ENCODE data around the gene DIP2C. TPM values are rescaled to one million over a fixed set of nuclear protein-coding genes. Genes with fewer than 3 reads are reported as not detected.

Gene DIP2C
- total RNA-seq, 1 donor from 2014 or later: 18.4 TPM

GRCh38 chr10:278707-279106 lies 410.8 kb downstream of the DIP2C start:
- H3K27ac ChIP-seq: no peak overlapping the region
- H3K36me3 ChIP-seq: peaks cover 0 to 41% of the 10 kb centered on the region in 2 donors
- no peak for TF ChIP-seq CTCF (IDR thresholded peaks at IDR 0.05)
- TF ChIP-seq POLR2AphosphoS5 (IDR thresholded peaks at IDR 0.05; ENCODE audit: insufficient read depth in 1 of 2, low read depth in 1 of 2): no peak
- TF ChIP-seq POLR2A (IDR thresholded peaks at IDR 0.05): no peak
- no peak overlapping the region for H3K4me3 ChIP-seq
- DNase-seq (ENCODE audit: extremely low spot score in 2 of 2): no peak
- H3K4me1 ChIP-seq: no peaks in the 10 kb centered on the region
- intact Hi-C loops (cut with DNase I): loop anchor here (5.0 kb wide), 1 partner anchor 489 kb away; no protein-coding TSS in a partner anchor
- H3K27me3 ChIP-seq: no peaks in the 10 kb centered on the region
- H3K9me3 ChIP-seq: no peaks in the 10 kb centered on the region

GRCh38 chr10:277963-278362 lies 411.5 kb downstream of the DIP2C start:
- intact Hi-C loops (cut with DNase I): loop anchor here (5.0 kb wide), 1 partner anchor 489 kb away; no protein-coding TSS in a partner anchor
- TF ChIP-seq POLR2AphosphoS5 (IDR thresholded peaks at IDR 0.05; ENCODE audit: insufficient read depth in 1 of 2, low read depth in 1 of 2) (no peak), POLR2A (IDR thresholded peaks at IDR 0.05) (no peak), CTCF (IDR thresholded peaks at IDR 0.05) (no peak)
- Histone ChIP-seq H3K36me3 (peaks cover 0 to 38% of the 10 kb centered on the region in 2 donors), H3K27me3 (no peaks in the 10 kb centered on the region), H3K9me3 (no peaks in the 10 kb centered on the region), H3K4me3 (no peak overlapping the region), H3K4me1 (no peaks in the 10 kb centered on the region), H3K27ac (no peak overlapping the region)
- no peak for DNase-seq (ENCODE audit: extremely low spot score in 2 of 2)

GRCh38 chr10:275680-276079 lies 413.8 kb downstream of the DIP2C start:
- TF ChIP-seq POLR2A (IDR thresholded peaks at IDR 0.05): no peak
- TF ChIP-seq POLR2AphosphoS5 (IDR thresholded peaks at IDR 0.05; ENCODE audit: insufficient read depth in 1 of 2, low read depth in 1 of 2): no peak
- no peak for TF ChIP-seq CTCF (IDR thresholded peaks at IDR 0.05)
- no peak for DNase-seq (ENCODE audit: extremely low spot score in 2 of 2)
- no peaks in the 10 kb centered on the region for H3K4me1 ChIP-seq
- intact Hi-C loops (cut with DNase I): loop anchor here (5.0 kb wide), 1 partner anchor 492 kb away; no protein-coding TSS in a partner anchor
- H3K27me3 ChIP-seq: no peaks in the 10 kb centered on the region
- H3K27ac ChIP-seq: no peak overlapping the region
- H3K36me3 ChIP-seq: peaks cover 0 to 17% of the 10 kb centered on the region in 2 donors
- H3K9me3 ChIP-seq: no peaks in the 10 kb centered on the region
- no peak overlapping the region for H3K4me3 ChIP-seq

GRCh38 chr10:274866-275265 lies 414.6 kb downstream of the DIP2C start:
- DNase-seq (ENCODE audit: extremely low spot score in 2 of 2): no peak
- intact Hi-C loops (cut with DNase I): loop anchor here (5.0 kb wide), 1 partner anchor 492 kb away; no protein-coding TSS in a partner anchor
- no peaks in the 10 kb centered on the region for H3K9me3 ChIP-seq
- no peaks in the 10 kb centered on the region for H3K4me1 ChIP-seq
- peaks cover 0 to 13% of the 10 kb centered on the region in 2 donors for H3K36me3 ChIP-seq
- TF ChIP-seq POLR2AphosphoS5 (IDR thresholded peaks at IDR 0.05; ENCODE audit: insufficient read depth in 1 of 2, low read depth in 1 of 2) (no peak), CTCF (IDR thresholded peaks at IDR 0.05) (no peak), POLR2A (IDR thresholded peaks at IDR 0.05) (no peak)
- H3K27me3 ChIP-seq: no peaks in the 10 kb centered on the region
- no peak overlapping the region for H3K27ac ChIP-seq
- H3K4me3 ChIP-seq: no peak overlapping the region

GRCh38 chr10:273088-273487 lies 416.4 kb downstream of the DIP2C start:
- Histone ChIP-seq H3K27ac (no peak overlapping the region), H3K9me3 (no peaks in the 10 kb centered on the region), H3K4me3 (no peak overlapping the region), H3K36me3 (peaks cover 0 to 10% of the 10 kb centered on the region in 2 donors), H3K4me1 (no peaks in the 10 kb centered on the region), H3K27me3 (no peaks in the 10 kb centered on the region)
- DNase-seq (ENCODE audit: extremely low spot score in 2 of 2): no peak
- intact Hi-C loops (cut with DNase I): no loop called here
- TF ChIP-seq POLR2AphosphoS5 (IDR thresholded peaks at IDR 0.05; ENCODE audit: insufficient read depth in 1 of 2, low read depth in 1 of 2) (no peak), POLR2A (IDR thresholded peaks at IDR 0.05) (no peak)
